NB4 (cell line): ENCODE measurements around the gene PPP1R14C.

ENCODE experiments used
- MYC ChIP-seq: IDR thresholded peaks from 2 replicates; pipeline ENCODE4 v1.6.1; 2011; ENCODE audit warnings: low read depth, low read length
- POLR2A ChIP-seq: IDR thresholded peaks from 2 replicates; pipeline ENCODE4 v1.6.1; 2011; ENCODE audit warnings: mild to moderate bottlenecking; ENCODE audit not compliant: insufficient read length; ENCODE audit errors: extremely low read depth
- TF ChIP-seq, protein P1 (sequence below): IDR thresholded peaks from one replicate; pipeline ENCODE4 v1.5.1; 2012; ENCODE audit warnings: low read depth, low read length
- TF ChIP-seq, protein P2 (sequence below): IDR thresholded peaks from 2 replicates; pipeline ENCODE4 v1.6.1; 2011; ENCODE audit warnings: low read depth, low read length

DNA sequence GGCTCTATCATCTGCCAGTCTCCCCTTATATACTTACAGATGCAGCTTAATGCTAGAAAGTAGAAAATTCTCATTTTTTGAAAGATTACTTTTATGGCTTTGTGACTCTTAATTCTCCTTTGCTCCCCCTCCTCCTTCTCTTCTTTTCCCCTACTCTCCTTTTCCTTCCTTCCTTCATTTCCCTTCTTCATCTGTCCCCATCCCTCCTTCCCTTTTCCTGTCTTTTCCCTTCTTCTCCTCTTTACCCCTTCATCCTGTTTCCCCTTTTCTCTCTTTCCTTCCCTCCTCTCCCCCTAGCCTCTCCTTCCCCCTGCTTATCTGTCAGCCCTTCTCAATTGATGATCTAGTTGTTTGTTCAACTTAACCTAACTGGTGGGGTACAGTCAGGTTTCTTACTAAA is 71.5 kb downstream of the PPP1R14C start:
- TF ChIP-seq, protein P1, sequence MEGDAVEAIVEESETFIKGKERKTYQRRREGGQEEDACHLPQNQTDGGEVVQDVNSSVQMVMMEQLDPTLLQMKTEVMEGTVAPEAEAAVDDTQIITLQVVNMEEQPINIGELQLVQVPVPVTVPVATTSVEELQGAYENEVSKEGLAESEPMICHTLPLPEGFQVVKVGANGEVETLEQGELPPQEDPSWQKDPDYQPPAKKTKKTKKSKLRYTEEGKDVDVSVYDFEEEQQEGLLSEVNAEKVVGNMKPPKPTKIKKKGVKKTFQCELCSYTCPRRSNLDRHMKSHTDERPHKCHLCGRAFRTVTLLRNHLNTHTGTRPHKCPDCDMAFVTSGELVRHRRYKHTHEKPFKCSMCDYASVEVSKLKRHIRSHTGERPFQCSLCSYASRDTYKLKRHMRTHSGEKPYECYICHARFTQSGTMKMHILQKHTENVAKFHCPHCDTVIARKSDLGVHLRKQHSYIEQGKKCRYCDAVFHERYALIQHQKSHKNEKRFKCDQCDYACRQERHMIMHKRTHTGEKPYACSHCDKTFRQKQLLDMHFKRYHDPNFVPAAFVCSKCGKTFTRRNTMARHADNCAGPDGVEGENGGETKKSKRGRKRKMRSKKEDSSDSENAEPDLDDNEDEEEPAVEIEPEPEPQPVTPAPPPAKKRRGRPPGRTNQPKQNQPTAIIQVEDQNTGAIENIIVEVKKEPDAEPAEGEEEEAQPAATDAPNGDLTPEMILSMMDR, result no peak
- TF ChIP-seq, protein P2, sequence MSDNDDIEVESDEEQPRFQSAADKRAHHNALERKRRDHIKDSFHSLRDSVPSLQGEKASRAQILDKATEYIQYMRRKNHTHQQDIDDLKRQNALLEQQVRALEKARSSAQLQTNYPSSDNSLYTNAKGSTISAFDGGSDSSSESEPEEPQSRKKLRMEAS, result no peak
- TF ChIP-seq POLR2A (no peak), MYC (no peak)
